ENCODE data around the gene ENDOG. TPM values are rescaled to one million over a fixed set of nuclear protein-coding genes. Genes with fewer than 3 reads are reported as not detected.

Gene ENDOG
- total RNA-seq, 1 experiment from 2014 or later = 25.8 TPM

- no peak for ATAC-seq
- Mint-ChIP-seq H3K9me3 (no peaks in the 10 kb centered on the region), H3K27ac (no peak overlapping the region), H3K4me3 (no peak overlapping the region), H3K4me1 (peaks cover 5% of the 10 kb centered on the region), H3K27me3 (ENCODE audit: low read depth) (no peaks in the 10 kb centered on the region), H3K36me3 (peaks cover 38% of the 10 kb centered on the region)
- ChIA-PET POLR2A (no interaction called here), CTCF (no interaction called here)
- DNase-seq (ENCODE audit: low spot score) = no peak
- TF ChIP-seq ZBTB21 (CRISPR knock-in tag; IDR thresholded peaks at IDR 0.05; ENCODE audit: borderline replicate concordance) (no peak), ATF2 (CRISPR knock-in tag; IDR thresholded peaks at IDR 0.05; ENCODE audit: borderline replicate concordance, low read depth) (no peak), ZNF281 (CRISPR knock-in tag; IDR thresholded peaks at IDR 0.05) (no peak), NFYB (CRISPR knock-in tag; conservative IDR thresholded peaks at IDR 0.05; ENCODE audit: low read depth) (no peak), CTCF (IDR thresholded peaks at IDR 0.05) (no peak), HMGXB4 (CRISPR knock-in tag; IDR thresholded peaks at IDR 0.05) (no peak), GABPB1 (CRISPR knock-in tag; IDR thresholded peaks at IDR 0.05) (no peak), KAT7 (CRISPR knock-in tag; IDR thresholded peaks at IDR 0.05; ENCODE audit: borderline replicate concordance) (no peak), TEAD4 (CRISPR knock-in tag; IDR thresholded peaks at IDR 0.05) (no peak), SOX15 (CRISPR knock-in tag; IDR thresholded peaks at IDR 0.05) (no peak), ZNF317 (CRISPR knock-in tag; IDR thresholded peaks at IDR 0.05; ENCODE audit: borderline replicate concordance, low read depth) (no peak), CREM (CRISPR knock-in tag; IDR thresholded peaks at IDR 0.05) (no peak), AFF4 (CRISPR knock-in tag; IDR thresholded peaks at IDR 0.05; ENCODE audit: borderline replicate concordance) (no peak), MXD4 (CRISPR knock-in tag; IDR thresholded peaks at IDR 0.05; ENCODE audit: borderline replicate concordance) (no peak), JAZF1 (CRISPR knock-in tag; IDR thresholded peaks at IDR 0.05) (no peak)
- TF ChIP-seq, protein P1, sequence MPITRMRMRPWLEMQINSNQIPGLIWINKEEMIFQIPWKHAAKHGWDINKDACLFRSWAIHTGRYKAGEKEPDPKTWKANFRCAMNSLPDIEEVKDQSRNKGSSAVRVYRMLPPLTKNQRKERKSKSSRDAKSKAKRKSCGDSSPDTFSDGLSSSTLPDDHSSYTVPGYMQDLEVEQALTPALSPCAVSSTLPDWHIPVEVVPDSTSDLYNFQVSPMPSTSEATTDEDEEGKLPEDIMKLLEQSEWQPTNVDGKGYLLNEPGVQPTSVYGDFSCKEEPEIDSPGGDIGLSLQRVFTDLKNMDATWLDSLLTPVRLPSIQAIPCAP (CRISPR knock-in tag; IDR thresholded peaks at IDR 0.05) = no peak
- TF ChIP-seq, protein P2, sequence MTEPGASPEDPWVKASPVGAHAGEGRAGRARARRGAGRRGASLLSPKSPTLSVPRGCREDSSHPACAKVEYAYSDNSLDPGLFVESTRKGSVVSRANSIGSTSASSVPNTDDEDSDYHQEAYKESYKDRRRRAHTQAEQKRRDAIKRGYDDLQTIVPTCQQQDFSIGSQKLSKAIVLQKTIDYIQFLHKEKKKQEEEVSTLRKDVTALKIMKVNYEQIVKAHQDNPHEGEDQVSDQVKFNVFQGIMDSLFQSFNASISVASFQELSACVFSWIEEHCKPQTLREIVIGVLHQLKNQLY (CRISPR knock-in tag; IDR thresholded peaks at IDR 0.05) = no peak
These were observed 15.4 kb downstream of the ENDOG start for GRCh38 chr9:128833696-128834095.

All from WTC11 (cell line).